GM19240 (cell line): ENCODE data around the gene REEP1.

Source experiments
- DNase-seq: peaks from one replicate; pipeline ENCODE4 v3.0.0; 2011; ENCODE audit warnings: low spot score; ENCODE audit not compliant: insufficient read length

The REEP1 gene

GRCh38 chr2:86308356-86308755 is 29.1 kb downstream of the REEP1 start:
- DNase-seq, result no peak

GRCh38 chr2:86307431-86307830 is 30.0 kb downstream of the REEP1 start:
- no peak for DNase-seq

- DNase-seq, result no peak
Observed at GRCh38 chr2:86305915-86306254, 31.5 kb downstream of the REEP1 start.

- no peak for DNase-seq
Observed at GRCh38 chr2:86305195-86305914, 32.1 kb downstream of the REEP1 start.

- DNase-seq, result no peak
Observed at GRCh38 chr2:86304416-86304815, 33.0 kb downstream of the REEP1 start.

GRCh38 chr2:86302320-86302719 is 35.1 kb downstream of the REEP1 start:
- DNase-seq, result no peak

GRCh38 chr2:86301711-86302202 is 35.7 kb downstream of the REEP1 start:
- DNase-seq, result no peak

GRCh38 chr2:86301009-86301408 is 36.4 kb downstream of the REEP1 start:
- DNase-seq, result no peak

GRCh38 chr2:86300496-86300895 is 36.9 kb downstream of the REEP1 start:
- no peak for DNase-seq

- no peak for DNase-seq
Observed at GRCh38 chr2:86298411-86299390, 38.7 kb downstream of the REEP1 start.

GRCh38 chr2:86297382-86298147 is 39.9 kb downstream of the REEP1 start:
- DNase-seq, result no peak

GRCh38 chr2:86296947-86297346 is 40.5 kb downstream of the REEP1 start:
- DNase-seq, result no peak

- DNase-seq, result no peak
Observed at GRCh38 chr2:86295066-86295465, 42.4 kb downstream of the REEP1 start.

- DNase-seq, result no peak
Observed at GRCh38 chr2:86293612-86294011, 43.8 kb downstream of the REEP1 start.

- no peak for DNase-seq
Observed at GRCh38 chr2:86292571-86293515, 44.6 kb downstream of the REEP1 start.

- no peak for DNase-seq
Observed at GRCh38 chr2:86291328-86291662, 46.1 kb downstream of the REEP1 start.

- no peak for DNase-seq
Observed at GRCh38 chr2:86290596-86291327, 46.7 kb downstream of the REEP1 start.

GRCh38 chr2:86286516-86286915 is 50.9 kb downstream of the REEP1 start:
- no peak for DNase-seq

- DNase-seq, result no peak
Observed at GRCh38 chr2:86285981-86286380, 51.4 kb downstream of the REEP1 start.

GRCh38 chr2:86285571-86285970 is 51.9 kb downstream of the REEP1 start:
- DNase-seq, result no peak
